ENCODE data around the gene DNAH9. TPM values are rescaled to one million over a fixed set of nuclear protein-coding genes. Genes with fewer than 3 reads are reported as not detected.

Gene DNAH9
- total RNA-seq, 1 donor from 2014 or later: not detected

- no peaks in the 10 kb centered on the region for H3K36me3 ChIP-seq
- H3K9me3 ChIP-seq: no peaks in the 10 kb centered on the region
- H3K27me3 ChIP-seq: no peaks in the 10 kb centered on the region
- TF ChIP-seq CTCF (IDR thresholded peaks at IDR 0.05): no peak
- no peak overlapping the region for H3K27ac ChIP-seq
- no peak for DNase-seq (ENCODE audit: low spot score in 2 of 2)
- H3K4me1 ChIP-seq: no peaks in the 10 kb centered on the region
- H3K4me3 ChIP-seq: no peak overlapping the region
- intact Hi-C loops (cut with DNase I): no loop called here
These were observed 102.4 kb downstream of the DNAH9 start for GRCh38 chr17:11700668-11701067.

GRCh38 chr17:11701911-11702310, 103.6 kb downstream of the DNAH9 start:
- Histone ChIP-seq H3K4me1 (no peaks in the 10 kb centered on the region), H3K4me3 (no peak overlapping the region), H3K27me3 (no peaks in the 10 kb centered on the region), H3K36me3 (no peaks in the 10 kb centered on the region), H3K27ac (no peak overlapping the region), H3K9me3 (no peaks in the 10 kb centered on the region)
- no peak for TF ChIP-seq CTCF (IDR thresholded peaks at IDR 0.05)
- intact Hi-C loops (cut with DNase I): no loop called here
- DNase-seq (ENCODE audit: low spot score in 2 of 2): no peak

DNA sequence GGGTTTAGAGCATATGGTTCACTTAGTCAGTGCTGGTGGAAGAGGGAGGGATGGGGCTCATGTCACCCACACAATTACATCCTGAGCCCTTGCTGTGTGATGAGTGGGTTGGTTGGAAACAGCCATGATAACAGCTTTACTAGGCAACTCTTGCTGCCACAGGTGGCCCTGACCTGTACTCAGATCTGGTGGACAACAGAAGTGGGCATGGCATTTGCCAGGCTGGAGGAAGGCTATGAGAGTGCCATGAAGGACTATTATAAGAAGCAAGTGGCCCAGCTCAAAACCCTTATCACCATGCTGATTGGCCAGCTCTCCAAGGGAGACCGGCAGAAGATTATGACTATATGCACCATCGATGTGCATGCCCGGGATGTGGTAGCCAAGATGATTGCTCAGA, 105.8 kb downstream of the DNAH9 start:
- Histone ChIP-seq H3K4me3 (no peak overlapping the region), H3K27ac (no peak overlapping the region), H3K27me3 (no peaks in the 10 kb centered on the region), H3K4me1 (no peaks in the 10 kb centered on the region), H3K36me3 (no peaks in the 10 kb centered on the region), H3K9me3 (no peaks in the 10 kb centered on the region)
- no peak for TF ChIP-seq CTCF (IDR thresholded peaks at IDR 0.05)
- intact Hi-C loops (cut with DNase I): no loop called here
- DNase-seq (ENCODE audit: low spot score in 2 of 2): no peak

- H3K27me3 ChIP-seq: no peaks in the 10 kb centered on the region
- no peak for TF ChIP-seq CTCF (IDR thresholded peaks at IDR 0.05)
- no peaks in the 10 kb centered on the region for H3K36me3 ChIP-seq
- no peaks in the 10 kb centered on the region for H3K4me1 ChIP-seq
- DNase-seq (ENCODE audit: low spot score in 2 of 2): no peak
- no peaks in the 10 kb centered on the region for H3K9me3 ChIP-seq
- intact Hi-C loops (cut with DNase I): no loop called here
- no peak overlapping the region for H3K4me3 ChIP-seq
- H3K27ac ChIP-seq: no peak overlapping the region
These were observed 106.8 kb downstream of the DNAH9 start for GRCh38 chr17:11705111-11705510.

DNA sequence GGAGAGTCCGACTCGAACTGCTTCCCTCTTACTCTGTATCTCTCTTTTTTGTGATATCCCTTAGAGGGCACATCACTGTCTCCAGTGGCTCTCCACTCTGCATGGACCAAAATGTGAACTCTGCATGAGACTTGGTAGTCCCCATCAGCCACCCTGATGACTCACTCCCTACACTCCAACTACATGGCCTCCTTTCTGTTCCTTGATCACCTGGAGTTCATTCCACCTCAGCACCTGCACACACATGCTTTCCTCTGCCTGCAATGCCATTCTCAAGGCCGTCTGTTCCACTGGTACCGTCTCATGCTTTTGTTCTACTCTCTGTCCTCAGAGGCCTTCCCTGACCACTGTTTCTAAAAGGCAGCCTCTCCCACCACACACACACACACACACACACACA, 109.3 kb downstream of the DNAH9 start:
- DNase-seq (ENCODE audit: low spot score in 2 of 2): no peak

More for the DNA sequence above, 109.3 kb downstream of the DNAH9 start:
- Histone ChIP-seq H3K4me1 (no peaks in the 10 kb centered on the region), H3K4me3 (no peak overlapping the region), H3K9me3 (no peaks in the 10 kb centered on the region), H3K27ac (no peak overlapping the region), H3K27me3 (no peaks in the 10 kb centered on the region), H3K36me3 (no peaks in the 10 kb centered on the region)
- TF ChIP-seq CTCF (IDR thresholded peaks at IDR 0.05): no peak
- intact Hi-C loops (cut with DNase I): no loop called here

Data from ascending aorta (tissue), 2 donors.